ENCODE data around the gene SLC22A17. TPM values are rescaled to one million over a fixed set of nuclear protein-coding genes. Genes with fewer than 3 reads are reported as not detected.

The SLC22A17 gene
- total and polyA plus RNA-seq, 2 of the 13 experiments (the other 11 are each of a cell fraction or from before 2014, with no cell fraction given): 0.95 to 1.1 TPM

- TF ChIP-seq, protein P1, sequence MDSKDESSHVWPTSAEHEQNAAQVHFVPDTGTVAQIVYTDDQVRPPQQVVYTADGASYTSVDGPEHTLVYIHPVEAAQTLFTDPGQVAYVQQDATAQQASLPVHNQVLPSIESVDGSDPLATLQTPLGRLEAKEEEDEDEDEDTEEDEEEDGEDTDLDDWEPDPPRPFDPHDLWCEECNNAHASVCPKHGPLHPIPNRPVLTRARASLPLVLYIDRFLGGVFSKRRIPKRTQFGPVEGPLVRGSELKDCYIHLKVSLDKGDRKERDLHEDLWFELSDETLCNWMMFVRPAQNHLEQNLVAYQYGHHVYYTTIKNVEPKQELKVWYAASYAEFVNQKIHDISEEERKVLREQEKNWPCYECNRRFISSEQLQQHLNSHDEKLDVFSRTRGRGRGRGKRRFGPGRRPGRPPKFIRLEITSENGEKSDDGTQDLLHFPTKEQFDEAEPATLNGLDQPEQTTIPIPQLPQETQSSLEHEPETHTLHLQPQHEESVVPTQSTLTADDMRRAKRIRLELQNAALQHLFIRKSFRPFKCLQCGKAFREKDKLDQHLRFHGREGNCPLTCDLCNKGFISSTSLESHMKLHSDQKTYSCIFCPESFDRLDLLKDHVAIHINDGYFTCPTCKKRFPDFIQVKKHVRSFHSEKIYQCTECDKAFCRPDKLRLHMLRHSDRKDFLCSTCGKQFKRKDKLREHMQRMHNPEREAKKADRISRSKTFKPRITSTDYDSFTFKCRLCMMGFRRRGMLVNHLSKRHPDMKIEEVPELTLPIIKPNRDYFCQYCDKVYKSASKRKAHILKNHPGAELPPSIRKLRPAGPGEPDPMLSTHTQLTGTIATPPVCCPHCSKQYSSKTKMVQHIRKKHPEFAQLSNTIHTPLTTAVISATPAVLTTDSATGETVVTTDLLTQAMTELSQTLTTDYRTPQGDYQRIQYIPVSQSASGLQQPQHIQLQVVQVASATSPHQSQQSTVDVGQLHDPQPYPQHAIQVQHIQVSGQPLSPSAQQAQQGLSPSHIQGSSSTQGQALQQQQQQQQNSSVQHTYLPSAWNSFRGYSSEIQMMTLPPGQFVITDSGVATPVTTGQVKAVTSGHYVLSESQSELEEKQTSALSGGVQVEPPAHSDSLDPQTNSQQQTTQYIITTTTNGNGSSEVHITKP (CRISPR knock-in tag; IDR thresholded peaks at IDR 0.05; ENCODE audit: low read depth): peak; percentile 65
- TF ChIP-seq ZNF235 (CRISPR knock-in tag; IDR thresholded peaks at IDR 0.05; ENCODE audit: borderline replicate concordance) (peak; percentile 98; the same call in 1 of the 2 replicates), ZNF34 (CRISPR knock-in tag; IDR thresholded peaks at IDR 0.05; ENCODE audit: borderline replicate concordance) (peak; percentile 79; the same call in 1 of the 2 replicates), EED (CRISPR knock-in tag; IDR thresholded peaks at IDR 0.05) (peak; percentile 91), ZNF772 (CRISPR knock-in tag; IDR thresholded peaks at IDR 0.05) (peak; percentile 70; the same call in 1 of the 2 replicates), ZSCAN12 (CRISPR knock-in tag; IDR thresholded peaks at IDR 0.05) (0 out of 2 replicates have a peak, but pooled peaks have one; percentile 12), ZBTB37 (CRISPR knock-in tag; IDR thresholded peaks at IDR 0.05) (peak; percentile 87), RAD51 (IDR thresholded peaks at IDR 0.05; ENCODE audit: borderline replicate concordance) (no peak), ZNF276 (CRISPR knock-in tag; IDR thresholded peaks at IDR 0.05; ENCODE audit: low read depth) (peak; percentile 88), TRAFD1 (CRISPR knock-in tag; IDR thresholded peaks at IDR 0.05; ENCODE audit: borderline replicate concordance) (peak; percentile 16; the same call in 1 of the 2 replicates), ZNF580 (CRISPR knock-in tag; IDR thresholded peaks at IDR 0.05; ENCODE audit: borderline replicate concordance, low read depth) (peak; percentile 92), ZNF784 (CRISPR knock-in tag; IDR thresholded peaks at IDR 0.05; ENCODE audit: borderline replicate concordance) (peak; percentile 61; the same call in 1 of the 2 replicates), ARHGAP35 (CRISPR knock-in tag; IDR thresholded peaks at IDR 0.05; ENCODE audit: borderline replicate concordance) (peak; percentile 92; the same call in 1 of the 2 replicates), ZSCAN29 (CRISPR knock-in tag; conservative IDR thresholded peaks at IDR 0.05) (peak; percentile 90), MTF2 (CRISPR knock-in tag; IDR thresholded peaks at IDR 0.05; ENCODE audit: borderline replicate concordance) (no peak), ZNF282 (IDR thresholded peaks at IDR 0.05; ENCODE audit: partially characterized antibody) (no peak), ZFP90 (CRISPR knock-in tag; IDR thresholded peaks at IDR 0.05; ENCODE audit: borderline replicate concordance) (peak; percentile 98), ATF1 (CRISPR knock-in tag; IDR thresholded peaks at IDR 0.05) (no peak)
Observed at GRCh38 chr14:23306412-23307145, 46.1 kb downstream of the SLC22A17 start, which contains the start of gene BCL2L2 (continued).
